Testis (tissue), 2 donors: ENCODE data around the gene ZNF212.

Experiments
- CTCF ChIP-seq, 3 experiments: fragments of 450-650 bp in 2 of 3; fragments of 200-600 bp in 1 of 3; sonication (generic) in 1 of 3; IDR thresholded peaks; one replicate each; pipeline ENCODE4 v1.5.1; 2016 to 2019; ENCODE audit warnings: antibody characterized with exemption in 3 of 3, mild to moderate bottlenecking in 2 of 3, moderate library complexity in 1 of 3
- POLR2A ChIP-seq: fragments of 450-650 bp; IDR thresholded peaks from one replicate; pipeline ENCODE4 v1.6.1; 2017; ENCODE audit warnings: antibody characterized with exemption, mild to moderate bottlenecking, moderate library complexity

GRCh38 chr7:149266451-149266850 lies 27.0 kb downstream of the ZNF212 start:
- TF ChIP-seq CTCF (IDR thresholded peaks at IDR 0.05) (no peak), POLR2A (no peak)
